Right ventricle myocardium superior (tissue), 1 donor: Measurements from ENCODE around the gene DEPP1. TPM values are rescaled to one million over a fixed set of nuclear protein-coding genes. Genes with fewer than 3 reads are reported as not detected.

Source experiments
- ATAC-seq: fragments of 200-7000 bp; cut with Tn5 transposase; one replicate; pipeline ENCODE4 v1.9.1; 2020; ENCODE audit warnings: mild to moderate bottlenecking; ENCODE audit not compliant: poor library complexity
- DNase-seq: peaks from one replicate; pipeline ENCODE4 v3.0.0-alpha.2; 2020
- intact Hi-C: fragments of 100-400 bp; cut with DNase I; formaldehyde crosslinking; loops from one replicate; pipeline ENCODE4 v1.11.2; 2022
- total RNA-seq: library from RNA; stranded (reverse); fragmentation: NEBNext Ultra II Directional; extraction: Animal tissue kit (Norgen Biotek cat#: 25700); gene quantifications from one replicate; pipeline ENCODE4 v1.2.1, GENCODE V29; 2021
- donor health status: DM: no; HTN: yes; CAD: no; lungs with severe emphysema.

DEPP1 gene
- total RNA-seq, 1 donor from 2014 or later = 35.1 TPM

- ATAC-seq (no peak), DNase-seq (no peak)
- intact Hi-C loops = loop anchor here (5.0 kb wide), 1 partner anchor 40 kb away; no protein-coding TSS in a partner anchor
These were observed 6.5 kb downstream of the DEPP1 start for GRCh38 chr10:44971935-44972757.

DNA sequence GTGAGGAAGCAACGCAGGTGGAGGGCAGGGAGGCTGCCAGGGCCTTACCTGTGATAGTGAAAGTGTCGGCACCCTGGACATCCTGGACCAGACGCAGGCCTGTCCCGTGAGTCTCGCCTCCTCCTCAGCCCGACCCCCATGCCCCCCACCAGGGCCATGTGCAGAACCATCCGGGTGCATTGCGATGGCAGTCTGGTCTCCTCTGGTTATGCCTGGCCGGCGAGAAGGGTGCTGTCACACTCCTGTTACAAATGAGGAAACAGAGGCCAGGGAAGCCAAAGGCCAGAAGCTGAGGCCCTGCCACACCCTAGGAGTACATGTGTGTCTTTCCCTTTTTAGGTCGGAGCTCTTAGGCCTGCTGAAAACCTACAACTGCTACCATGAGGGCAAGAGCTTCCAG is 7.2 kb downstream of the DEPP1 start:
- no peak for ATAC-seq
- DNase-seq = no peak
- intact Hi-C loops = loop anchor here (5.0 kb wide), 1 partner anchor 39 kb away; no protein-coding TSS in a partner anchor

DNA sequence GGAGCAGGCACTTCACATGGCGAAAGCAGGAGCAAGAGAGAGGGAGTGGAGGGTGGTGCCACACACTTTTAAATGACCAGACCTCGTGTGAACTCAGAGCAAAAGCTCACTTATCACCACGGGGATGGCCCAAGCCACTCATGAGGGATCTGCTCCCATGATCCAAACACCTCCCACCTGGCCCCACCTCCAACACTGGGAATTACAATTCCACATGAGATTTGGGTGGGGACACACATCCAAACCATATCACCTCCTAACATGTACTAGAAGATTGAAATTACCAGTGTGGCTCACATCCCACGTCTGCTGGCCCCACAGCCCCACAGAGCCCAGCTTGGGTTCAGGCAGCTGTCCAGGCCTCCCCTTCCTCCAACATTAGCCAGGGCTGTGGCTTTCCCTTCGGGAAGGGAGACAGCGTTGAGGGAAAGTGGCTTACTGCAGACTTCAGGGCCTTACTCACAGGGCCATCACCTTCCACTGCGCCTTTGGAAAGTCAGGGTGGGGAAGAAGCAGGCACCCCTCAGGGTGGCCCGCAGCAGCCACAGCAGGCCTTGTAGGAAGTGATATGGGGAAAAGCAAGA is 7.7 kb downstream of the DEPP1 start:
- intact Hi-C loops = loop anchor here (5.0 kb wide), 1 partner anchor 39 kb away; no protein-coding TSS in a partner anchor
- no peak for DNase-seq
- no peak for ATAC-seq

DNA sequence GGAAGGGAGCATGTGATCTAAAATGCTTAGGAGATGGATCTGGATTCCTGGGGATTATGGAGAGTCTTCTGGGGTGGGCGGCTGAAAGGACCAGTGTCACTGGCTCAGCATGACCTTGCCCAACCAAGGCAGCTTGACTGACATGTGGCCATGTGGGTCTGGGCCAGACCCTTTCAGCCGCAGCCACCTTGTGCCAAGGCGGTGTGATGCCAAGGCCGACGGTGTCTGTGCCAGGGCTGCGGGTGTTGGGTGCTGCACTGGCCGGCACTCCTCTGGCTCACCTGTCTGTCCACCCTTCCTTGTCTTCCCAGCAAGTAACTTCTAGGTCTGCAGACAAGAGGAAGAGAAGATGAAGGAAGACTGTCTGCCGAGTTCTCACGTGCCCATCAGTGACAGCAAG is 8.8 kb downstream of the DEPP1 start:
- peak; percentile 74 for DNase-seq
- intact Hi-C loops = loop anchor here (5.0 kb wide), 1 partner anchor 38 kb away; no protein-coding TSS in a partner anchor
- peak; percentile 47 for ATAC-seq

- DNase-seq = no peak
- ATAC-seq = no peak
- intact Hi-C loops = no loop called here
These were observed 9.9 kb downstream of the DEPP1 start for GRCh38 chr10:44968500-44969400.

- ATAC-seq = peak; percentile 21
- DNase-seq = no peak
- intact Hi-C loops = no loop called here
These were observed 10.5 kb downstream of the DEPP1 start for GRCh38 chr10:44968091-44968490.

DNA sequence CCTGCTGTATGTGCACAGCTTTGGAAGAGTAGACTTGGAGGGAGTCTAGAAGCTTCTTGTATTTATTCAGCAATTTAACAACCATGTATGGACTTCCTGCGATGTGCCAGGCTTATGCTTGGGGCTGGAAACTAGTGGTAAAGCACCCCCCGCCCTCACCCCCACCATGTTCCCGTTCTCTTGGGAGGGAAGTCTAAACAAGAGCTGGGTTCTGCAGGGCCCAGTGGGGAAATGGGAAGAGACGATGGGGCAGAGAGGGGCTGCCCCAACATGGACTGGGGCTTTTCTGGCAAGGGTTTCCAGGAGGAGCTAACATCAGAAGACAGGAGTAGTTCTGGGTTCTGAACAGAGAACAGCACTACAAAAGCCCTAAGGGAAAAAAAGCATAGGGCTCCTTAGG is 11.0 kb downstream of the DEPP1 start:
- ATAC-seq = no peak
- DNase-seq = peak; percentile 59
- intact Hi-C loops = no loop called here

- no peak for DNase-seq
- ATAC-seq = no peak
- intact Hi-C loops = no loop called here
These were observed 11.6 kb downstream of the DEPP1 start for GRCh38 chr10:44966816-44967509.

DNA sequence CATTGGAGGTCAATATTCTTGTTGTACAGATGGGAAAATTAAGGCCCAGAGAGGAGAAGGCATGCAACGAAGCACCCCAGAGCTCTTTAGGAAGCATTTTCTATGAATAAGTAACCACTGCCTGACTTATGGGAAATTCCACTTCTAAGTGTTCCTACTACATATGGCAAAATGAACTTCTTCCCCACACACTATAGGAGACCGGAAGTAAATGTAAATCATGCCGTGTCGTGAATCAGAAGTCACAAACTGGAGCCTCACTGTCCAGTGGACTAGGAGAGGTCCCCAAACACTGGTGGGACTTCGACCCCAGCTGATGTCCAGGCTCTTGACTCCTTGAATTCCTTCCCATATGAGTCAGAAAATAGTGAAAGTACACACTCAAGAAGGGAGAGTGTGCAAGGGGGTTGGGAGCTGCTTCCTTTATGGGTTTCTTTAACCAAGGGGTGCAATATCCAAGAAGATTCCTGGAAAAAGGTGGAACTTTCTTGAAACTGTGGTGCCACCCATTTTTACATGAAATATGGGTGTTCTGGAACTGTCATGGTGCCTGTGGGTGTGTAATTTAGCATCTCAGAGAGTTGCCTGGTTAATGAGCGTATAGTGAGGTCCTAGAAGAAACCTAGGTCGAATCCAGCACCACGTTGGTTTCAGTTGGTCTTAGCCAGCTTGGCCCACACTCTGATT is 12.3 kb downstream of the DEPP1 start:
- intact Hi-C loops = no loop called here
- ATAC-seq = no peak
- DNase-seq = no peak

DNA sequence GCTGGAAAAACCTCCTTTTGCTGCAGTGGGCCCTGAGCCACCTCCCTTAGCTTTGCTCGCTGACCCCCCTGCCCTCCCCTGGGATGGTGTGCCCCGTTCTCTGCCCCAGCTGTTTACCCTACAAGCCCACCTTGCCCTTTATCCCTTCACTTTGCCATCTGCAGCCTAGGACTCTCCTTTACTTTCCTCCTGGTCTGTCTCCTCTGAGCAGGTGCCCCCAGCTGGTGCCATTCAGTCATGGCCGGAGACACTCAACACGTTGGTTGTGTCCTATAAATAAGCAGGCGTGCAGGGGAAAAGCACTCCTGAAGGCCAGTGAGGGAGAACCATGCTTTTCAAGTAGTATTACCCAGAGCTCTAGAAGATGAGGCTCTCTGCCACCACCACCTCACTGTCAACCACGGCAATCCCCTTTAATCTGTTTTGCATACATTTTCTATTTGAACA is 12.9 kb downstream of the DEPP1 start:
- ATAC-seq (peak; percentile 23), DNase-seq (no peak)
- intact Hi-C loops = no loop called here

DNA sequence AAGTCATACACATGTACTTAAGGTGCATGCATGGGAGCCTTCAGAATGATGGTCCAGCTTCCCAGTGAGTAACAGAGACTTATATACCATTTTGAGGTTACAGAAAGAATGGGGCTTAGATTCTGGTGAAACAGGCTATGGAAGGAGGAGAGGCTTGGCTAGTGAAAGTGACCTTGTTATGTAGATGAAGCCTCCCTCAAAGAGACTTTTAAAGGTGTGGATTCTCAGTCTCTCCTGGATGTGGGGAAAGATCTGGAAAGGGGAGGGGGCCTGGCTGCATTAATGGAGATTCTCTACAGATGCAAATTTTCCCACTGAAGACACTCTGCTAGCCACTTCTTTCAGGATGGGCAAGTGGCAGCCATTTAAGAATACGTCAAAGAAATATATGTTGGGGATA is 13.5 kb downstream of the DEPP1 start:
- no peak for ATAC-seq
- intact Hi-C loops = no loop called here
- DNase-seq = no peak

GRCh38 chr10:44963772-44964633 is 14.6 kb downstream of the DEPP1 start:
- intact Hi-C loops = no loop called here
- ATAC-seq (peak; percentile 65), DNase-seq (peak; percentile 94)

DNA sequence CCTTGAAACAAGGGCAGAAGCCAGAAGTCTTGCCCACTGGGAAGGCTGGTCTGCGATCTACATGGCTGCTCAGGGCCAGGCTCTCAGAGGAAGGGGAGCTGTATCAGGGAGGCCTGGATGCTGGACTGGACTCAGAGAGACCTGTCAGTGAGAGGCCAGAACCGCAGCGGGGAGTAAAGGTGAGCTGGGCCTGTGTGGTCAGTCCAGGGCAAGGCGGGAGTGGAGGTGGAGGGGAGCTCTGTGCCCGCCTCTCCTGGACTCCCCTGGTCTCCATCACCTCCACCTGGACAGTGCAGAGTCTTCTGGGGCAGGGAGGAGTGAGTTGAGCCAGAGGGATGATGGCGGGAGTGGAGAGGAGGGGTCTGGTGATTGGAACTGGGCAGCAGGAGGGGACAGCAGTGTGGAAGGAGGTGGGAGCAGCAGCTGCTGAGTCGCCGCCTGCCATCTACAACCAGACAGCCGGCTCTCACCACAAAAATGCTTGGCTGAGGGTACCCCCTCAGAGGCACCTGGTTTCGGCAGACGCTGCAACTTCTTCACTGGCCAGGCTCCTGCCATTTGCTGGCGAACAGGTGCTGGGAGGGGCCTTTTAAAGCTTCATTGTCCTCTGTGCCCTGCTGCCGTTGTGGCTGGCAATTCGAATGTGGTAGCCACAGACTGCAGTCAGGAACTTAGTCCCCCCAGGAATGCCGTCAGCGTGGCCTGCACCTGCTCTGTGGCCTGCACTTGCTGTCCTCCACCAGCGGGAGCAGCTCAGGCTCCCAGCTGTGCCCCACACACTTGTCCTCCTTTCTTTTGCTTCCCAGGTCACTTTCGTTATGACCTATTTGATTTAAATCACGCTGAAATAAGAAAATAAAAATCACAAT is 15.5 kb downstream of the DEPP1 start:
- intact Hi-C loops = no loop called here
- peak; percentile 68 for DNase-seq
- peak; percentile 19 for ATAC-seq

GRCh38 chr10:44961931-44962750 is 16.5 kb downstream of the DEPP1 start:
- ATAC-seq = no peak
- DNase-seq = no peak
- intact Hi-C loops = no loop called here

- intact Hi-C loops = no loop called here
- DNase-seq = peak; percentile 30
- no peak for ATAC-seq
These were observed 17.4 kb downstream of the DEPP1 start for GRCh38 chr10:44961230-44961571.
